C4-2B (cell line): ENCODE data around the gene MAP1LC3B.

ENCODE experiments used
- ZFX ChIP-seq: fragments of 450-650 bp; IDR thresholded peaks from 2 replicates; pipeline ENCODE4 v1.6.1; 2017
- TF ChIP-seq, protein P1 (sequence below): fragments of 450-650 bp; conservative IDR thresholded peaks from 2 replicates; pipeline ENCODE4 v1.5.1; 2017; ENCODE audit warnings: mild to moderate bottlenecking

- TF ChIP-seq, protein P1, sequence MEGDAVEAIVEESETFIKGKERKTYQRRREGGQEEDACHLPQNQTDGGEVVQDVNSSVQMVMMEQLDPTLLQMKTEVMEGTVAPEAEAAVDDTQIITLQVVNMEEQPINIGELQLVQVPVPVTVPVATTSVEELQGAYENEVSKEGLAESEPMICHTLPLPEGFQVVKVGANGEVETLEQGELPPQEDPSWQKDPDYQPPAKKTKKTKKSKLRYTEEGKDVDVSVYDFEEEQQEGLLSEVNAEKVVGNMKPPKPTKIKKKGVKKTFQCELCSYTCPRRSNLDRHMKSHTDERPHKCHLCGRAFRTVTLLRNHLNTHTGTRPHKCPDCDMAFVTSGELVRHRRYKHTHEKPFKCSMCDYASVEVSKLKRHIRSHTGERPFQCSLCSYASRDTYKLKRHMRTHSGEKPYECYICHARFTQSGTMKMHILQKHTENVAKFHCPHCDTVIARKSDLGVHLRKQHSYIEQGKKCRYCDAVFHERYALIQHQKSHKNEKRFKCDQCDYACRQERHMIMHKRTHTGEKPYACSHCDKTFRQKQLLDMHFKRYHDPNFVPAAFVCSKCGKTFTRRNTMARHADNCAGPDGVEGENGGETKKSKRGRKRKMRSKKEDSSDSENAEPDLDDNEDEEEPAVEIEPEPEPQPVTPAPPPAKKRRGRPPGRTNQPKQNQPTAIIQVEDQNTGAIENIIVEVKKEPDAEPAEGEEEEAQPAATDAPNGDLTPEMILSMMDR, result no peak
- TF ChIP-seq ZFX, result no peak
Observed at GRCh38 chr16:87414251-87414680, 22.1 kb downstream of the MAP1LC3B start.
